ENCODE results near the gene TYRP1.

- no peak for TF ChIP-seq POLR2A (IDR thresholded peaks at IDR 0.05)
- TF ChIP-seq, protein P1, sequence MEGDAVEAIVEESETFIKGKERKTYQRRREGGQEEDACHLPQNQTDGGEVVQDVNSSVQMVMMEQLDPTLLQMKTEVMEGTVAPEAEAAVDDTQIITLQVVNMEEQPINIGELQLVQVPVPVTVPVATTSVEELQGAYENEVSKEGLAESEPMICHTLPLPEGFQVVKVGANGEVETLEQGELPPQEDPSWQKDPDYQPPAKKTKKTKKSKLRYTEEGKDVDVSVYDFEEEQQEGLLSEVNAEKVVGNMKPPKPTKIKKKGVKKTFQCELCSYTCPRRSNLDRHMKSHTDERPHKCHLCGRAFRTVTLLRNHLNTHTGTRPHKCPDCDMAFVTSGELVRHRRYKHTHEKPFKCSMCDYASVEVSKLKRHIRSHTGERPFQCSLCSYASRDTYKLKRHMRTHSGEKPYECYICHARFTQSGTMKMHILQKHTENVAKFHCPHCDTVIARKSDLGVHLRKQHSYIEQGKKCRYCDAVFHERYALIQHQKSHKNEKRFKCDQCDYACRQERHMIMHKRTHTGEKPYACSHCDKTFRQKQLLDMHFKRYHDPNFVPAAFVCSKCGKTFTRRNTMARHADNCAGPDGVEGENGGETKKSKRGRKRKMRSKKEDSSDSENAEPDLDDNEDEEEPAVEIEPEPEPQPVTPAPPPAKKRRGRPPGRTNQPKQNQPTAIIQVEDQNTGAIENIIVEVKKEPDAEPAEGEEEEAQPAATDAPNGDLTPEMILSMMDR (IDR thresholded peaks at IDR 0.05), result no peak
- no peak for TF ChIP-seq POLR2AphosphoS5 (IDR thresholded peaks at IDR 0.05)
- TF ChIP-seq EP300 (IDR thresholded peaks at IDR 0.05), result no peak
Observed at GRCh38 chr9:12658531-12659209, 34.5 kb upstream of the TYRP1 start.

Measured in gastroesophageal sphincter (tissue), 3 donors.